Upper lobe of right lung (tissue), 1 donor: ENCODE measurements around the gene ARL5C. TPM values are rescaled to one million over a fixed set of nuclear protein-coding genes. Genes with fewer than 3 reads are reported as not detected.

ENCODE experiments used
- ATAC-seq: fragments of 200-7000 bp; cut with Tn5 transposase; one replicate; pipeline ENCODE4 v1.9.1; 2020; ENCODE audit warnings: mild to moderate bottlenecking, moderate library complexity
- DNase-seq: peaks from one replicate; pipeline ENCODE4 v3.0.0-alpha.2; 2020
- H3K27ac ChIP-seq: fragments of 200-600 bp; one replicate; pipeline ENCODE4 v1.8.0; 2022
- H3K27me3 ChIP-seq: fragments of 200-600 bp; one replicate; pipeline ENCODE4 v1.8.0; 2022; ENCODE audit warnings: mild to moderate bottlenecking
- H3K36me3 ChIP-seq: fragments of 200-600 bp; one replicate; pipeline ENCODE4 v1.8.0; 2022
- H3K4me1 ChIP-seq: fragments of 200-600 bp; one replicate; pipeline ENCODE4 v1.8.0; 2022
- H3K4me3 ChIP-seq: fragments of 200-600 bp; one replicate; pipeline ENCODE4 v1.8.0; 2022; ENCODE audit warnings: mild to moderate bottlenecking
- H3K9me3 ChIP-seq: fragments of 200-600 bp; one replicate; pipeline ENCODE4 v1.8.0; 2022
- intact Hi-C: fragments of 100-400 bp; cut with DNase I; formaldehyde crosslinking; loops from one replicate; pipeline ENCODE4 v1.11.0; 2022
- total RNA-seq: library from RNA; stranded (reverse); fragmentation: NEBNext Ultra II Directional; extraction: Animal tissue kit (Norgen Biotek cat#: 25700); gene quantifications from one replicate; pipeline ENCODE4 v1.2.1, GENCODE V29; 2021
- TF ChIP-seq, protein P1 (sequence below): fragments of 200-600 bp; IDR thresholded peaks from one replicate; pipeline ENCODE4 v1.8.0; 2022; ENCODE audit warnings: antibody characterized with exemption
- donor health status: DM: no; HTN: yes; CAD: no; lungs with severe emphysema.

ARL5C gene
- total RNA-seq, 1 donor from 2014 or later = not detected

DNA sequence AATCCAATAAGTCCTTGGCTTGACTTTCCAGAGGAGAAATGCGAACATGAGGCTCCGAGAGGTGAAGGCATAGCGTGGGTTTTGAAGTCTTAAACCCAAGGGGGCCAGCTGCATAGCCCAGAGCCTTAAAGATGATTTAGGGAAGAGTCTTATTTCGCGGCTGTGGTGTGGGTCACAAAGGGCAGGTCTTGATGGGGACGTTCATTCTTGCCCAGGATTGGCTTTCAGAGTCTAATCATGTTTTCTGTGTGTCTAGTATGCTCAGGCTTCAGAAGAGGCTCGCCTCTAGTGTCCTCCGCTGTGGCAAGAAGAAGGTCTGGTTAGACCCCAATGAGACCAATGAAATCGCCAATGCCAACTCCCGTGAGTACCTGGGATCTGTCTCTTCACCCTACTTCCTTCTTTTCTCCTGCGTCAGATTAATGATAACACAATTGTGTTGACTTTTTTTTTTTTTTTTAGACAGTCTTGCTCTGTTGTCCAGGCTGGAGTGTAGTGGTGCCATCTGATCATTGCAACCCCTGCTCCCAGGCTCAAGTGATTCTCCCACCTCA, 35.1 kb upstream of the ARL5C start:
- Histone ChIP-seq H3K36me3 (peaks cover 44% of the 10 kb centered on the region), H3K9me3 (no peaks in the 10 kb centered on the region), H3K27ac (peak overlapping the region; percentile 99), H3K4me3 (peak overlapping the region; percentile 88), H3K4me1 (peaks cover 28% of the 10 kb centered on the region), H3K27me3 (no peaks in the 10 kb centered on the region)
- ATAC-seq (no peak), DNase-seq (no peak)
- TF ChIP-seq, protein P1, sequence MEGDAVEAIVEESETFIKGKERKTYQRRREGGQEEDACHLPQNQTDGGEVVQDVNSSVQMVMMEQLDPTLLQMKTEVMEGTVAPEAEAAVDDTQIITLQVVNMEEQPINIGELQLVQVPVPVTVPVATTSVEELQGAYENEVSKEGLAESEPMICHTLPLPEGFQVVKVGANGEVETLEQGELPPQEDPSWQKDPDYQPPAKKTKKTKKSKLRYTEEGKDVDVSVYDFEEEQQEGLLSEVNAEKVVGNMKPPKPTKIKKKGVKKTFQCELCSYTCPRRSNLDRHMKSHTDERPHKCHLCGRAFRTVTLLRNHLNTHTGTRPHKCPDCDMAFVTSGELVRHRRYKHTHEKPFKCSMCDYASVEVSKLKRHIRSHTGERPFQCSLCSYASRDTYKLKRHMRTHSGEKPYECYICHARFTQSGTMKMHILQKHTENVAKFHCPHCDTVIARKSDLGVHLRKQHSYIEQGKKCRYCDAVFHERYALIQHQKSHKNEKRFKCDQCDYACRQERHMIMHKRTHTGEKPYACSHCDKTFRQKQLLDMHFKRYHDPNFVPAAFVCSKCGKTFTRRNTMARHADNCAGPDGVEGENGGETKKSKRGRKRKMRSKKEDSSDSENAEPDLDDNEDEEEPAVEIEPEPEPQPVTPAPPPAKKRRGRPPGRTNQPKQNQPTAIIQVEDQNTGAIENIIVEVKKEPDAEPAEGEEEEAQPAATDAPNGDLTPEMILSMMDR = no peak
- intact Hi-C loops = no loop called here

DNA sequence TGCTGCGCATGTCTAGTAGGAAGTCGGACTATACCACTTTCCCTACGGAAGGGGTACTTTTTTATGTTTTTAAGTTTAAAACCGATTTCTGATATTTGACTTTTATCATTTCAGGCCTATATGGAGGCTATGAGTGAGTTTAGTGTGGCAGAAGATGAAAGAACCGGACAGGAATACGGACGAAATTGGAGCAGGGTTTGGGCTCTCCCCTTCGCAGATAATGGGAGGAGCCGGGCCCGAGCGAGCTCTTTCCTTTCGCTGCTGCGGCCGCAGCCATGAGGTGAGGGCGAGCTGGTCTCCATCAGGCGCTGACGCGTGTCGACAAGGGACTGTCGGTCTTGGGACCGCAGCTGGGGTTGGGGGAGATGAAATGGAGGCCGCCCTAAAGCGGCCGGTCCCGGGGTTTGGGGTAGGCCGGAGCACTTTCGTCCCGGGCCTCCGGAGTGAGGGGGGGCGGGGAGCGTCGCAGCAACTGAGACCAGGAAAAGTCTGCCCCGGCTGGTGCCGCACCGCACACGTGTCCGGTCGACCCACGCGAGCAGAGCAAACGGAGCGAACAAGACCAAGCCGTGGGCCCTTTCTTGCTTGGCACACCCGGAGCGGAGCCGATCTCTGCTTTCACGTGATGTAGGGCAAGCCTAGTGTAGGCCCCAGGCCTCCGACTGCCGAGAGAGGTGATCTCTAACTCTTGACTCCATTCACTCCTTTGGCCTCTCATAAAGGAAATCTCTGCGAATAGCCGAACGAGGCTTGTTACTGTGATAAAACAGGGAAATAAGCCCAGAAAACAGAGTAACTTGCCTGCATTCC, 34.3 kb upstream of the ARL5C start, which contains the start of gene RPL19:
RPL19 (plus strand) TSS at position 214 of the 810 bp plus-strand sequence; CDS start at position 276, 62 bp downstream.
- Histone ChIP-seq H3K4me3 (peak within 1 kb of the TSS; percentile 88), H3K27me3 (no peaks in the 10 kb centered on the region), H3K36me3 (peaks cover 43% of the 10 kb centered on the region), H3K4me1 (peaks cover 35% of the 10 kb centered on the region), H3K9me3 (no peaks in the 10 kb centered on the region), H3K27ac (peak within 1 kb of the TSS; percentile 99)
- TF ChIP-seq, protein P1 = no peak
- DNase-seq (peak; percentile 91), ATAC-seq (peak; percentile 66)
- intact Hi-C loops = no loop called here

DNA sequence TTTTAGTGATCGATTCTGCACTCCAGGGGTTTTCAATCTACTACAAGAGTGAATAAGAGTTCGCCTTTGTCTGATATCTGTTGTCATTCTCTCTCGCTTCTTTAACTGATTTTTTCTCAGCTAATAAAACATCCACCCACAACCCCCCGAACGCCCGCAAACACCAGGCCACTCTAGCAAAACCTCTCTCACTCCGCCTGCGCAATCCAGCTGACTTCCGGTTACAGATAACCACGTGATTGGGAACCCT, 33.8 kb upstream of the ARL5C start:
- Histone ChIP-seq H3K36me3 (peaks cover 38% of the 10 kb centered on the region), H3K4me1 (peaks cover 40% of the 10 kb centered on the region), H3K27me3 (no peaks in the 10 kb centered on the region), H3K9me3 (no peaks in the 10 kb centered on the region), H3K27ac (peak overlapping the region; percentile 99), H3K4me3 (peak overlapping the region; percentile 88)
- DNase-seq = peak; percentile 92
- peak; percentile 72 for ATAC-seq
- TF ChIP-seq, protein P1 = no peak
- intact Hi-C loops = no loop called here

DNA sequence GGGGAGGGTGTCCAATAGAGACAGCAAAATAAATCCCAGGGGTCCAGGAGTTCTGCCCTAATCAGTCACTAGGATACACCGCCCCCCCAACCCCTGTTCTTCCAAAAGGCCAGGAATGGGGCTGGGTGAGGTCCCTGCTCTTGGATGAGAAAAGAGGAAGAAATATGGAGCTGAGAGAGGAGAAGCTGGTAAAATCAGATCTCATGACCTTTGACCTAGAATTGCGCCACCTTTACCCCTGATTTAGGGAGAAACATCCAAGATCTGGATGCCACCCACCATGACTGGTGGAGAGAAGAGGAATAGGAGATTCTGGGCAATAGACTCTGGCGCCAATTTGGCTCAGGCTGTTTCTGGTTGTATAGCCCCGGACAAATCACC, 32.2 kb upstream of the ARL5C start:
- ATAC-seq (no peak), DNase-seq (no peak)
- TF ChIP-seq, protein P1 = no peak
- Histone ChIP-seq H3K27ac (peak overlapping the region; percentile 99), H3K36me3 (peaks cover 30% of the 10 kb centered on the region), H3K4me1 (peaks cover 48% of the 10 kb centered on the region), H3K9me3 (no peaks in the 10 kb centered on the region), H3K27me3 (no peaks in the 10 kb centered on the region), H3K4me3 (peak overlapping the region; percentile 85)
- intact Hi-C loops = no loop called here

DNA sequence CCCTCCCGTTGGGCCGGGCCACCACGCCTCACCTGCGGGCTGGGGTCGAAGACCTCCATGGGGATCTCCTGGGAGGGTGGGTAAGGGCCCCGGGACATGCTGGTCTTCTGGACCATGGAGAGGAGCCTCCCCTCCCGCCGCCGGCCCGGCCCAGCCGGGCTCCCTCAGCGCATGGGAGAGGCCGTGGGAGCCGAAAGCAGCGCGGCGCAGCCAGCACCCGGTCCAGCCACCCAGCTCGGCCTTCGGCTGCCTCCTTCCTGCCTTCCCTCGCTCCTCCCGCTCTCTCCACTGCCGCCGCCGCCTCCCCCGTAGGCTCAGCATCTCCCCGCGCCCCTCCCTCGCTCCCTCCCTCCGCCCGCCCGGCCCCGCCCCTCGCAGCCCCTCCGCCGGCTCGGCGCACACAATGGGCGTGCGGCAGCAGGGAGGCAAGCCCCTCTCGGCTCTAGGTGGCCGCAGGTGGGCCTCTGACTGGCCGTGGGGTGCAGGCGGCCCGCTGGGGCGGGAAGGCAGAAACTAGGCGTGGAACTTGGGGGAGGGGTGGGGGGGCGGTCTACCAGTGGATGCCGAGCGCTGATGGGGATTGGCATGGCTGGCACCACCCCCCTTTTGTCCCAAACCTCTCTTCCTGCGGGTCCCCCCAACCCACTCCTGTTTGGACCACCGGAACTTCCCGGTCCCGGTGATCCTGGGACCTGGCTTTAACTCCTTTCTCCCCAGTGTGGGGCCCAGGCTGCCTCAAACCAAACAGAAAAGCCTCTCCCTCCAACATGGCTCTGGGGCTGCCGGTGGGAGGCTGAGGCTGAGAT, 31.6 kb upstream of the ARL5C start, which contains the start of gene CACNB1:
CACNB1 (minus strand) TSS at position 290 of the 806 bp plus-strand sequence; CDS start at position 116, 174 bp downstream.
- no peaks in the 10 kb centered on the region for H3K27me3 ChIP-seq
- DNase-seq = peak; percentile 90
- peak within 1 kb of the TSS; percentile 85 for H3K4me3 ChIP-seq
- intact Hi-C loops = no loop called here
- H3K9me3 ChIP-seq = no peaks in the 10 kb centered on the region
- H3K36me3 ChIP-seq = peaks cover 28% of the 10 kb centered on the region
- ATAC-seq = peak; percentile 73
- H3K27ac ChIP-seq = peak within 1 kb of the TSS; percentile 99
- H3K4me1 ChIP-seq = peaks cover 48% of the 10 kb centered on the region
- TF ChIP-seq, protein P1 = no peak
